CD8-positive, alpha-beta memory T cell (primary cell): ENCODE measurements around the gene PLXNA1. TPM values are rescaled to one million over a fixed set of nuclear protein-coding genes. Genes with fewer than 3 reads are reported as not detected.

ENCODE experiments used
- CTCF ChIA-PET: fragments of 350-600 bp; sonication (Branson Sonifier 250); formaldehyde crosslinking; loops from one replicate; lab custom pipeline; 2021; ENCODE audit warnings: antibody characterized with exemption; lab: Charles Lee
- POLR2A ChIA-PET: fragments of 350-600 bp; sonication (Branson Sonifier 250); formaldehyde crosslinking; loops from one replicate; lab custom pipeline; 2021; ENCODE audit warnings: antibody characterized with exemption; lab: Charles Lee
- DNase-seq, 5 donors: peaks; one replicate each; pipeline versions ENCODE4 v3.0.0 to v3.0.0-alpha.2; 2020 to 2022; ENCODE audit warnings: mixed read lengths in 1 of 5
- H3K27ac ChIP-seq: one replicate; pipeline ENCODE4 v1.7.0; 2013; ENCODE audit warnings: low read depth, mild to moderate bottlenecking, low read length, moderate library complexity
- H3K27me3 ChIP-seq: 2 replicates; pipeline ENCODE4 v1.7.0; 2013; ENCODE audit warnings: low read length, mild to moderate bottlenecking; ENCODE audit not compliant: insufficient read depth, poor library complexity, severe bottlenecking
- H3K36me3 ChIP-seq: 2 replicates; pipeline ENCODE4 v1.7.0; 2013; ENCODE audit warnings: mild to moderate bottlenecking, low read length, moderate library complexity; ENCODE audit not compliant: insufficient read depth
- H3K4me1 ChIP-seq: 2 replicates; pipeline ENCODE4 v1.7.0; 2013; ENCODE audit warnings: mild to moderate bottlenecking, low read length, moderate library complexity; ENCODE audit not compliant: insufficient read depth
- H3K4me3 ChIP-seq: 2 replicates; pipeline ENCODE4 v1.7.0; 2013; ENCODE audit warnings: mild to moderate bottlenecking, low read length
- H3K9me3 ChIP-seq: 2 replicates; pipeline ENCODE4 v1.7.0; 2013; ENCODE audit warnings: mild to moderate bottlenecking, low read length
- H3K27ac Mint-ChIP-seq, 8 donors: one replicate each; pipeline ENCODE4 v1.8.0; 2020 to 2021; ENCODE audit warnings: mixed read lengths in 8 of 8, mild to moderate bottlenecking in 6 of 8, inconsistent platforms in 3 of 8, moderate library complexity in 3 of 8
- H3K27me3 Mint-ChIP-seq, 2 donors: one replicate each; pipeline ENCODE4 v1.8.0; 2020 to 2021; ENCODE audit warnings: mixed read lengths in 2 of 2, mild to moderate bottlenecking in 1 of 2, moderate library complexity in 1 of 2
- H3K36me3 Mint-ChIP-seq, 3 donors: one replicate each; pipeline ENCODE4 v1.8.0; 2020 to 2021; ENCODE audit warnings: mixed read lengths in 3 of 3, inconsistent platforms in 1 of 3, mild to moderate bottlenecking in 1 of 3
- H3K4me1 Mint-ChIP-seq, 3 donors: one replicate each; pipeline ENCODE4 v1.8.0; 2020 to 2021; ENCODE audit warnings: mixed read lengths in 3 of 3, inconsistent platforms in 1 of 3, mild to moderate bottlenecking in 1 of 3
- H3K4me3 Mint-ChIP-seq, 7 donors: one replicate each; pipeline ENCODE4 v1.8.0; 2020 to 2021; ENCODE audit warnings: mixed read lengths in 7 of 7, mild to moderate bottlenecking in 6 of 7, moderate library complexity in 4 of 7, inconsistent platforms in 2 of 7
- H3K9me3 Mint-ChIP-seq, 5 donors: one replicate each; pipeline ENCODE4 v1.8.0; 2020 to 2022; ENCODE audit warnings: mixed read lengths in 5 of 5, mild to moderate bottlenecking in 3 of 5, moderate library complexity in 2 of 5, inconsistent platforms in 1 of 5
- polyA plus RNA-seq: library from polyadenylated mRNA; unstranded; fragments of 300-500 nt; fragmentation: Illumina TruSeq; gene quantifications from one replicate; pipeline ENCODE4 v1.2.3, GENCODE V29; 2021
- total RNA-seq, 2 experiments: library from RNA; stranded (reverse); gene quantifications; one replicate each; pipeline ENCODE4 v1.2.3, GENCODE V29; 2021

Gene PLXNA1
- total and polyA plus RNA-seq, 3 experiments from 2014 or later: 1.0 to 15.9 (median 14.4) TPM

DNA sequence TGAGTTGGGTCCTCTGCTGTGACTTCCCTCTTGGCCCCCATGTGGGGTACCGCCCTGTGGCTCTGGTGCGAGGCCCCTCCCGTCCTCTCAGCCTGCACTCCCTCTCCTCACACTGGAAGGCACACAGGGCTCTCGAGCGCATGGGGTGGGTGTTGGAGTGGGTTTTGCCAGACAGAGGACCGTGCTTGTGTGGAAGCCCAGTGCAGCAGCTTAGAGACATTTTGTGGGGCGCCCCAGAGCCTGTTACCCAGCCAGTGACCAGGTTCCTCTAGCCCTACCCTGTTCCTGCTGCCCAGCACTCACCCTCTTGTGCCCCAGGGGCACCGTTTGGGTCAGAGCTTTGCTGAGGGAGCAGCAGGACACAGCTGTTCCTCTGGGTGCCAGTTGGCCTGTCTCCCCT, 9.9 kb downstream of the PLXNA1 start:
- Mint-ChIP-seq H3K4me1 (peaks cover 0 to 3% (median 0%) of the 10 kb centered on the region in 3 donors), H3K36me3 (peaks cover 0 to 16% (median 2%) of the 10 kb centered on the region in 3 donors), H3K27ac (no peak overlapping the region), H3K27me3 (no peaks in the 10 kb centered on the region), H3K9me3 (no peaks in the 10 kb centered on the region), H3K4me3 (no peak overlapping the region)
- Histone ChIP-seq H3K9me3 (no peaks in the 10 kb centered on the region), H3K4me3 (no peak overlapping the region), H3K36me3 (no peaks in the 10 kb centered on the region), H3K27me3 (no peaks in the 10 kb centered on the region), H3K4me1 (no peaks in the 10 kb centered on the region), H3K27ac (no peak overlapping the region)
- no peak for DNase-seq
- POLR2A ChIA-PET: no interaction called here
- CTCF ChIA-PET: interaction anchor here (1.3 kb wide), 1 partner anchor 10 kb away, joined by 3 read pairs; the partner anchor contains the start of gene PLXNA1

DNA sequence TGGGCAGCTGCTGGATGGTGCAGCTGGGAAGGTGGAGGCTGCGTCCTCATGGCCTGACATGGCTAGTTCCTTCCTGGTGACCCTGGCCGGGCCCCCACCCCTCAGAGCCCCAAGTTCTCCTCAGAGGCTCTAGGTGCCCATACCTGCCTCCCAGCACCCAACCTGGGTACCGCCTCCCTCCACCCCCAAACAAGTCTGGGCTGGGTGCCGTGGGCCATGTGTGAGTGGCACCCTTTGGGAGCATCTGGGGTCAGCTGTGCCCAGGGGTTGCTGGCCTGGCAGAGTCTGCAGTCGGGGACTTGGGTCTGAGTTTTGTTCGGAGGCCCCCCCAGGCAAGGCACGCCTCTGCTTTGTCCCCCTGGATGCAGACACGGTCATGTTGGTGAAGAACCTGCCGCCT, 10.5 kb downstream of the PLXNA1 start:
- Histone ChIP-seq H3K9me3 (no peaks in the 10 kb centered on the region), H3K4me3 (no peak overlapping the region), H3K27ac (no peak overlapping the region), H3K36me3 (no peaks in the 10 kb centered on the region), H3K27me3 (no peaks in the 10 kb centered on the region), H3K4me1 (no peaks in the 10 kb centered on the region)
- H3K27ac Mint-ChIP-seq: no peak overlapping the region
- H3K27me3 Mint-ChIP-seq: no peaks in the 10 kb centered on the region
- H3K4me1 Mint-ChIP-seq: peaks cover 0 to 3% (median 0%) of the 10 kb centered on the region in 3 donors
- ChIA-PET POLR2A (no interaction called here), CTCF (no interaction called here)
- H3K9me3 Mint-ChIP-seq: no peaks in the 10 kb centered on the region
- H3K36me3 Mint-ChIP-seq: peaks cover 0 to 16% (median 2%) of the 10 kb centered on the region in 3 donors
- no peak for DNase-seq
- H3K4me3 Mint-ChIP-seq: no peak overlapping the region

DNA sequence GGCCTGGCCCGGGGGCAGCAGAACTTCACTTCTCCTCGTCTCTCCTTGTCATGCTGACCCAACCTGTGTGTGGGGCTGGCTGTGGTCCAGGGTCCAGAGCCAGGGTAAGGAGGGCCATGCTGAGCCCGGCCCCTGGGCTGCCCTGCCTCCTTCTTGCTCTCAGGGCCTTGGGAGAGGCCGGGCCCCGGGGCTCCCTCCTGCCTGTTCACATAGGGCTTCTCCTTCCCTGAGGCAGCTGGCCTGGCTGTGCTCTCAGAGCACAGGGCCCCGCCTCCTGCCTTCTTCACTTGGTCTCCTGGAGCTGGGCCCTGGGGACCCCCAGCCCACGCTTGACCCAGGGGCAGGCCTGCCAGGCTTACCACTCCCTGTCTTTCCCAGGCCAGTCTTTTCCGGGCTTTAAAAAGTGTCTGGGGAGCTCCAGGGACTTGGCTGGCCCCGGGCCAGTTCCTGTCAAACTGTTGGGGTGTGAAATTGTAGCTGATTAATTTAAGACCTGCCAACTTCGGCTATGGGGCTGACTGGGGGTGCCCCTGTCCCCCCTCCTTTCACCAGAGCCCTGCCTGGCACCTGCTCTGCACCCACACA, 11.8 kb downstream of the PLXNA1 start:
- H3K9me3 ChIP-seq: no peaks in the 10 kb centered on the region
- ChIA-PET CTCF (interaction anchor here (0.6 kb wide), 1 partner anchor 315 kb away, joined by 3 read pairs; no protein-coding TSS in a partner anchor), POLR2A (no interaction called here)
- DNase-seq: no peak
- Mint-ChIP-seq H3K27ac (no peak overlapping the region), H3K27me3 (no peaks in the 10 kb centered on the region), H3K4me3 (no peak overlapping the region), H3K36me3 (peaks cover 0 to 9% (median 0%) of the 10 kb centered on the region in 3 donors), H3K4me1 (peaks cover 0 to 3% (median 0%) of the 10 kb centered on the region in 3 donors), H3K9me3 (no peaks in the 10 kb centered on the region)
- no peak overlapping the region for H3K4me3 ChIP-seq
- H3K36me3 ChIP-seq: no peaks in the 10 kb centered on the region
- H3K27ac ChIP-seq: no peak overlapping the region
- no peaks in the 10 kb centered on the region for H3K4me1 ChIP-seq
- no peaks in the 10 kb centered on the region for H3K27me3 ChIP-seq

DNA sequence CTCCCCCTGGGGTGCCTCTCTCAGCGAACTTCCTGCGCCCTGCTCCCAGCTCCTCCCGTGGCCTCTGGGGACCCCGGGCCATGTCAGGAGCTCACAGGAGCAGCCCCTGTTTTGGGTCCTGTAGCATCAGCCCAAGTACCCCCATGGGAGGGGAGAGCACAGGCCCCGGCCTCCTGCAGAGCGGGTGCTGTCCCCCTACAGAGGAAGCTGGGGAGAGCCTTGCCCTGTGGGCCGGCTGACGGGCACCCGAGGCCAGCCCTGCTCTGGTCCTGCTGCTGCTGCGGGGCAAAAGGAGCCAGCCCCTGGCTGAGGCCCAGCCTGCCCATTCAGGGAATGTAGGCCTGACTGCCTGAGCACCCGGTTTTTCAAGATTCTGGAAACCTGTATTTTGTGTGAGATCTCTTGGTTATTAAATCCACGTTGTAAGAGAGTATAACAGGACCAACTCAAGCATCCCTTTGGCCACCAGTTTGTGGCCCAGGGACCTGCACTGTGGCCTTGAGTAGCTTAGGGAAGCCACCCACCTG, 12.4 kb downstream of the PLXNA1 start:
- H3K27me3 Mint-ChIP-seq: no peaks in the 10 kb centered on the region
- Histone ChIP-seq H3K9me3 (no peaks in the 10 kb centered on the region), H3K4me3 (no peak overlapping the region), H3K4me1 (no peaks in the 10 kb centered on the region), H3K36me3 (no peaks in the 10 kb centered on the region), H3K27me3 (no peaks in the 10 kb centered on the region), H3K27ac (no peak overlapping the region)
- DNase-seq: no peak
- peaks cover 0 to 3% (median 0%) of the 10 kb centered on the region in 3 donors for H3K4me1 Mint-ChIP-seq
- H3K27ac Mint-ChIP-seq: no peak overlapping the region
- POLR2A ChIA-PET: no interaction called here
- peaks cover 0 to 9% (median 0%) of the 10 kb centered on the region in 3 donors for H3K36me3 Mint-ChIP-seq
- no peaks in the 10 kb centered on the region for H3K9me3 Mint-ChIP-seq
- CTCF ChIA-PET: interaction anchor here (0.6 to 1.3 kb wide), 2 partner anchors 12 to 316 kb away, joined by 3 to 4 read pairs; no protein-coding TSS in a partner anchor
- H3K4me3 Mint-ChIP-seq: no peak overlapping the region

DNA sequence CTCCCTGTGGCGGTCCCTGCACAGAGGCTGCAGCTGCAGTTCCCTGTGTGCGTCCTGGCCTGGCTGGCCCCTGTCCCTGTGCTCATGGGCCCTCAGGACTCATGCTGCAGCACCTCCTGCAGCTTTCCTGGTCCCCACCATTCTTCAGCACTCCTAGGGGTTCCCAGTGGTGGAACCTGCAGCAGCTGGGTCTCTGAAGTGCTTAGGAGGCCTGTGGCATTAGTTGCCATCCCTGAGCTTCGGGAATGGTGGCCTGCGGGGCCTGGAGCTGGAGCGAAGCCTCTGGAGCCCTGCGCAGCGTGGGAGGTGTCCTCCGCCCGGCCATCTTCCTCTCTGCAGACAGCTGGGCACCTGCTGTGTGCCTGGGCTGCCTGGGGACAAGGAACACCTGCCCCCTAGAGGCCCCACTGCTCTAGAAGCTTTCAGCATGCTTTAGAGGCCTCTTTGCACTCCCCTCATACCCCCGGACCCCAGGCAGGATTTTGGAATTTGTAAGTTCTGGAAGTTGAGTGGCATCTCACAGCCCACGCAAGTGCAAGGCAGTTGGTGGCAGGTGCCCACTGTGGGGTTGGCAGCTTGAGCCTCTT, 13.1 kb downstream of the PLXNA1 start:
- Mint-ChIP-seq H3K27ac (no peak overlapping the region), H3K27me3 (no peaks in the 10 kb centered on the region), H3K4me3 (no peak overlapping the region), H3K4me1 (peaks cover 0 to 3% (median 0%) of the 10 kb centered on the region in 3 donors), H3K36me3 (peaks cover 0 to 5% (median 0%) of the 10 kb centered on the region in 3 donors), H3K9me3 (no peaks in the 10 kb centered on the region)
- no peak for DNase-seq
- ChIA-PET CTCF (interaction anchor here (1.3 kb wide), 1 partner anchor 12 kb away, joined by 4 read pairs; no protein-coding TSS in a partner anchor), POLR2A (no interaction called here)
- Histone ChIP-seq H3K4me3 (no peak overlapping the region), H3K36me3 (no peaks in the 10 kb centered on the region), H3K27me3 (no peaks in the 10 kb centered on the region), H3K27ac (no peak overlapping the region), H3K9me3 (no peaks in the 10 kb centered on the region), H3K4me1 (no peaks in the 10 kb centered on the region)

DNA sequence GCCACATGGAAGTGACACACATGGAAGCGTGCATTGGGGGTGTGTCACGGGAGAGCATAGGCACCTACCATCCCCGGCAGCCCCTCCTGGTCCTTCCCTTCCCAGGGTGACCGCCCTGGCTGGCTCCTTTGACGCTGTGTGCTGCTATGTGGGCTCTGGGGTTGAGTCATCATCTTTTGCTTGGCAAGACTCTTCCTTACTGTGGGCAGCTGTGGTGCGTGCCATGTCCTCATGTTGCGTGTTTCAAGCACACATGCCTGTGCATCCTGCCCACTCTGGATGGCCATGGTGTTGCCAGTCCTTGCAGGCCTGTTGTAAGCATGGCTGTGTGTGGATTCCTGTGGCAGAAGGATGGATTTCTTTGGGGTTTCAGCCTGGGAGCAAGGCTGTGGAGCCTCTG, 14.0 kb downstream of the PLXNA1 start:
- Mint-ChIP-seq H3K9me3 (no peaks in the 10 kb centered on the region), H3K27ac (no peak overlapping the region), H3K27me3 (no peaks in the 10 kb centered on the region), H3K36me3 (peaks cover 0 to 3% (median 0%) of the 10 kb centered on the region in 3 donors), H3K4me1 (peaks cover 0 to 3% (median 0%) of the 10 kb centered on the region in 3 donors), H3K4me3 (no peak overlapping the region)
- no peak overlapping the region for H3K4me3 ChIP-seq
- H3K27ac ChIP-seq: no peak overlapping the region
- H3K9me3 ChIP-seq: no peaks in the 10 kb centered on the region
- CTCF ChIA-PET: no interaction called here
- DNase-seq: no peak
- no peaks in the 10 kb centered on the region for H3K36me3 ChIP-seq
- POLR2A ChIA-PET: no interaction called here
- H3K27me3 ChIP-seq: no peaks in the 10 kb centered on the region
- H3K4me1 ChIP-seq: no peaks in the 10 kb centered on the region

DNA sequence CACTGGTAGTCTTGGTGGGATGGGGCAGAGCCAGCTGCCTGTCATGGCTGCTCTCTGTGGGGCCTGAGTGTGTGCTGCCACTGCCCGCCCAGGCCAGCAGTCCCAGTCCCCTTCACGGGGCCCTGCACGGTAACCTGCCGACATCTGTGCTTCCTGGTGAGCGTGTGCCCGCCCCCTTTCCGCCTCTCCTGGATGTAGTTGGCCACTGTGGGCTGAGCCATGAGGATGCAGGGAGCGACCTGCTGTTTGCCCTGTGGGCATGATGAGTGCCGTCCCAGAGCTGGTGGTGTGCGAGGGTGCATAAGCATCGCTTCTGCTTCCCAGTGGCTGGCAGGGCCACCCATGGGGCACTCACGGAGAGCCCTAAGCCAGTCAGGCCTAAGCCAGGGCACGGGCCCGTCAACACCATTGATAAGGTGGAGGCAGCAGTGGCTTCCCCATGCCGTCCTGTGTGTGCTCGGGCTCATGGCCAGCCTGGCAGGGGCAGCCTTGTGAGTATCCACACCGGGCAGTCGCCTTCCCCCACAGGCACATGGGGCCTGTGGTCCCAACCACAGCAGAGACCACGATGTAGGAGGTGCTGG, 14.6 kb downstream of the PLXNA1 start:
- Histone ChIP-seq H3K36me3 (no peaks in the 10 kb centered on the region), H3K4me3 (no peak overlapping the region), H3K27ac (no peak overlapping the region), H3K9me3 (no peaks in the 10 kb centered on the region), H3K27me3 (no peaks in the 10 kb centered on the region), H3K4me1 (no peaks in the 10 kb centered on the region)
- H3K9me3 Mint-ChIP-seq: no peaks in the 10 kb centered on the region
- H3K27ac Mint-ChIP-seq: peak overlapping the region in 1 of 8 donors; percentile 52
- H3K36me3 Mint-ChIP-seq: peaks cover 0 to 3% (median 0%) of the 10 kb centered on the region in 3 donors
- ChIA-PET CTCF (no interaction called here), POLR2A (no interaction called here)
- peaks cover 0 to 5% (median 0%) of the 10 kb centered on the region in 3 donors for H3K4me1 Mint-ChIP-seq
- H3K4me3 Mint-ChIP-seq: no peak overlapping the region
- no peak for DNase-seq
- no peaks in the 10 kb centered on the region for H3K27me3 Mint-ChIP-seq

DNA sequence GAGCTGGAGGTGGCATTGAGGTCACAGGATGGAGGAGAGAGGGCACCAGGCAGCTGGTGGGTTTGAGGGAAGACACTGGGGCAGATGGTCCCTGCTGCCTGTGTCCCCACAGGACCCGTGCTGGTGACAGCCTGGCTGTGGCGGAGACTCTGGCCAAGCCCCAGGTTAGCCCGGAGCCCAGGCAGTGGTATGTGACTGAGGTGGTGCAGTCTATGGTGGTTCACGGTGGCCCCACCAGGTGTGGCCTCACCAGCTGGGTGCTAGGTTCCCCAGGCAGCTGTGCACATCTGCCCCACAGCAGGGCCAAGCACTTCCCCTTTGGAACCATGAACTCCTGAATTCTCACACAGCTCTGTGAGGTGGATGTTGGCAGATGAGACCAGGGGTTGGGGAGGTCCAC, 15.4 kb downstream of the PLXNA1 start:
- H3K4me3 Mint-ChIP-seq: peak overlapping the region in 1 of 7 donors; percentile 18
- no peaks in the 10 kb centered on the region for H3K27me3 Mint-ChIP-seq
- CTCF ChIA-PET: no interaction called here
- Histone ChIP-seq H3K27ac (no peak overlapping the region), H3K9me3 (no peaks in the 10 kb centered on the region), H3K4me3 (no peak overlapping the region), H3K36me3 (no peaks in the 10 kb centered on the region), H3K27me3 (no peaks in the 10 kb centered on the region), H3K4me1 (no peaks in the 10 kb centered on the region)
- POLR2A ChIA-PET: no interaction called here
- no peaks in the 10 kb centered on the region for H3K9me3 Mint-ChIP-seq
- no peak for DNase-seq
- H3K27ac Mint-ChIP-seq: peak overlapping the region in 3 of 8 donors; percentile 32 to 63 (median 52)
- peaks cover 0 to 3% (median 0%) of the 10 kb centered on the region in 3 donors for H3K36me3 Mint-ChIP-seq
- H3K4me1 Mint-ChIP-seq: peaks cover 0 to 7% (median 0%) of the 10 kb centered on the region in 3 donors
